Fibroblast of the conjunctiva (primary cell): Measurements from ENCODE around the gene BAZ1B.
"Not testable (repeated sequence)": the region's sequence is repeated elsewhere in the genome, so short reads cannot be mapped to it uniquely, and the experiment has no call there.

Source experiments
- DNase-seq: peaks from one replicate; pipeline ENCODE4 v3.0.0-alpha.2; 2010; ENCODE audit warnings: low read depth

Gene BAZ1B

GRCh38 chr7:73427902-73428787 is 93.9 kb downstream of the BAZ1B start:
- DNase-seq, result no peak

DNA sequence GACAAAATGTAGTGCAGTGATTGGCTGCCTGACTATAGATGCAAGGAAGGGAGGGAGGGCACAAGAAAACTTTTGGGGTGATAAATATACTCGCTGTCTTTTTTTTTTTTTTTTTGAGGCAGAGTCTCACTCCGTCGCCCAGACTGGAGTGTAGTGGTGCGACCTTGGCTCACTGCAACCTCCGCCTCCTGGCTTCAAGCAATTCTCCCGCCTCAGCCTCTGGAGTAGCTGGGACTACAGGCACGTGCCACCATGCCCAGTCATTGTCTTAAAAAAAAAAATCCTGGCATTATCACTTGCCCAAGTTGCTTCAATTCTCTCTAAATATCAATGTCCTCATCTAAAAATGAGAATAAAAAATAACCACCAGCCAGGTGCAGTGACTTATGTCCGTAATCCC is 96.1 kb downstream of the BAZ1B start:
- no peak for DNase-seq

GRCh38 chr7:73425356-73425983 is 96.6 kb downstream of the BAZ1B start:
- DNase-seq, result no peak

- no peak for DNase-seq
Observed at GRCh38 chr7:73424489-73424885, 97.6 kb downstream of the BAZ1B start.

GRCh38 chr7:73423519-73424488 is 98.3 kb downstream of the BAZ1B start:
- DNase-seq, result no peak

DNA sequence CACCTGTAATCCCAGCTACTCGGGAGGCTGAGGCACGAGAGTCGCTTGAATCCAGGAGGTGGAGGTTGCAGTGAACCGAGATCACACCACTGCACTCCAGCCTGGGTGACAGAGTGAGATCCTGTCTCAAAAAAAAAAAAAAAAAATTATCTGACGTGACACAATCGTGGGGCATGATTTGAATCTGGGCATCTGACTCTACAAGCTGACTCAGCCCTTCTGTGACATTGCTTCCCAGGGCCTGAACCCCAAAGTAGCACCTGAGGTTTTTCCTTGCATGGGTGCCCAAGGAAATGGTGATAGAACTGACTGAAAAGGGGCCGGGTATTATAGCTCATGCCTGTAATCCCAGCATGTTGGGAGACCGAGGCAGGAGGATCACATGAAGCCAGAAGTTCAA is 101.5 kb downstream of the BAZ1B start:
- not testable (repeated sequence) for DNase-seq

- DNase-seq, result not testable (repeated sequence)
Observed at GRCh38 chr7:73420016-73420415, 102.1 kb downstream of the BAZ1B start.

DNA sequence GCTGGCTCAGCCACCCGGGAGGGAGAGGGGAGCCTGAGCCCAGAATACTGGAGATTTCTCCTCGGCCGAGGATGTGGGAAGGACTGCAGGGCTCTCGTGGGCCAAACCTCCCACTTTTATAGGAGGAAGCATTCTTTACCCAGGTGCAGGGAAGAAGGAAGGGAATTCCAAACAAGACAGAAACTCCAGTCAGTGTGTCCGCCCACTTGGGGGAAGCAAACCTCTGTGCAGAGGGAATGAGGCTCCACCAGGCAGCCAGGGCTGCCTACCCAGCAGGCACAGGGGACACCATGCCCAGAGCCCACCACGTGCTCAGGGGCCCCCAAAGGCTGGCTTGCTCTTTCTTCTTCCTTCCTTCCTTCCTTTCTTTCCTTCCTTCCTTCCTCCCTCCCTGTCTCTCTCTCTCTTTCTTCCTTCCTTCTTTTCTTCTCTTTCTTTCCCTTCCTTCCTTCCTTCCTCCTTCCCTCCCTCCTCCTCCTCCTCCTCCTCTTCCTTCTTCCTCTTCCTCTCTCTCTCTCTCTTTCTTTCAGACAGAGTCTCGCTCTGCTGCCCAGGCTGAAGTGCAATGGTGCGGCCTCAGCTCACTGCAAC is 103.9 kb downstream of the BAZ1B start:
- no peak for DNase-seq

GRCh38 chr7:73410541-73411131 is 111.5 kb downstream of the BAZ1B start:
- not testable (repeated sequence) for DNase-seq

- not testable (repeated sequence) for DNase-seq
Observed at GRCh38 chr7:73404860-73405259, 117.2 kb downstream of the BAZ1B start.

DNA sequence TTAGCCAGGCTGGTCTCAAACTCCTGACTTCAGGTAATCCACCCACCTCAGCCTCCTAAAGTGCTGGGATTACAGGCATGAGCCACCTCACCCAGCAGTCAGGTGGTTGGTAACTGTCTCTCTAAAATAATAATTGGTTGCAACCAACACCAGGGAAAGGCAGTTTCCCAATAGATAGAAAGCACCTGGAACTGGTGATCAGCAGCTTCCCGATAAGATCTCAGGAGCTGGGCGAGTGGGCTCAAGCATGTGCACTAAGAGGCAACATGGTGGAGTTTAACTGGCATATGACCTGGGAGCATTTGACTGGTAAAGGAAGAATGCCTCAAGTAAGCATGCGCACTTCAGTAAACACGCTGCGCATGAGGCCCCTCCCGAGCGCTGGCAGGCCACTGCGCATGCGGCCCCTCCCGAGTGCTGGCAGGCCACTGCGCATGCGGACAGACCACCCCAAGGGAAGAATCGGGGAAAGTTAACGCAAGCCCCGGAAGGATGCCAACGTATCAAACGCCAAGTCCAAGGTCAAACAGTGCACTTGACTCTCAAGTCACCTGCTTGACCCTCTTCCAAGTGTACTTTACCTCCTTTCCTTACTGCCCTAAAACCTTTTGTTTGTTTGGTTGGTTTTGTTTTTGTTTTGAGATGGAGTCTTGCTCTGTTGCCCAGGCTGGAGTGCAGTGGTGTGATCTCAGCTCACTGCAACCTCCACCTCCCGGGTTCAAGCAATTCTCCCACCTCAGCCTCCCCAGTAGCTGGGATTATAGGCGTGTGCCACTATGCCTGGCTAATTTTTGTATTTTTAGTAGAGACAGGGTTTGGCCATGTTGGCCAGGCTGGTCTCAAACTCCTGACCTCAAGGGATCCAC is 122.7 kb downstream of the BAZ1B start:
- DNase-seq, result peak; percentile 68

- DNase-seq, result no peak
Observed at GRCh38 chr7:73397521-73398281, 124.4 kb downstream of the BAZ1B start.

- no peak for DNase-seq
Observed at GRCh38 chr7:73395538-73396503, 126.3 kb downstream of the BAZ1B start.

DNA sequence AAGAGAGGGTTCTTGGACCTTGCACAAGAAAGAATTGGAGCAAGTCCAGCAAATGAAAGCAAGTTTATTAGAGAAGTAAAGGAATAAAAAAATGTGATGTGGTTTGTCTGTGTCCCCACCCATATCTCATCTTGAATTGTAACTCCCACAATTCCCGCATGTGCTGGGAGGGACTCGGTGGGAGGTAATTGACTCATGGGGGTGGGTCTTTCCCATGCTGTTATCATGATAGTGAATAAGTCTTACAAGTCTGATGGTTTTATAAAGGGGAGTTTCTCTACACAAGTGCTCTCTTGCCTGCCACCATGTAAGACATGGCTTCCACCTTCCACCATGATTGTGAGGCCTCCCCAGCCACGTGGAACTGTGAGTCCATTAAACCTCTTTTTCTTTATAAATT is 127.7 kb downstream of the BAZ1B start:
- DNase-seq, result no peak

DNA sequence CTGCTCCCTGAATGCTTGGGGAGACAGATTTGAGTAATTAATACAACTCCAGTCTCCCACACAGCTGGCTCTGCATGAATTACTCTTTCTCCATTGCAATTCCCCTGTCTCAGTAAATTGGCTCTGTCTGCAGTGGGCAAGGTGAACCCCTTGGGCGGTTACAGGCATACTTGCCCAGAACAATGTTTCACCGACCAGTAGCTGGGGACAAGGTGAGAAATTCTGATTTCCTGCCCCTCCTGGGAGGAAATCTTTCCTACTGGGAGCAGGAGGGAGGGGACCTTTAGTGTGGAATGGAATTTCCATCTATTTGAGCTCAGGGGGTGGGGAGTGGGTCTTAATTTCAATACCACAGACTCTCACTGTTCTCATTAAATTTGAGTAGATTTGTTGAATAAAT is 130.7 kb downstream of the BAZ1B start:
- no peak for DNase-seq
